K562 (cell line): ENCODE data around the gene FAM199X. TPM values are rescaled to one million over a fixed set of nuclear protein-coding genes. Genes with fewer than 3 reads are reported as not detected.

ENCODE experiments used
- DEAF1 ChIP-seq: fragments of 450-650 bp; formaldehyde crosslinking; IDR thresholded peaks from 2 replicates; pipeline ENCODE4 v1.4.0; 2020; ENCODE audit warnings: mild to moderate bottlenecking, moderate library complexity
- GTF2B ChIP-seq: IDR thresholded peaks from 2 replicates; pipeline ENCODE4 v1.6.1; 2011; ENCODE audit not compliant: insufficient read length; ENCODE audit errors: extremely low read depth
- PATZ1 ChIP-seq: fragments of 250-450 bp; sonication (Bioruptor Pico); IDR thresholded peaks from 2 replicates; pipeline ENCODE4 v1.5.0; 2020; ENCODE audit warnings: mild to moderate bottlenecking, borderline replicate concordance
- RFX5 ChIP-seq: IDR thresholded peaks from 2 replicates; pipeline ENCODE4 v1.6.1; 2011; ENCODE audit warnings: low read depth, mild to moderate bottlenecking, improper control_type of control experiment, low read length
- SAP30 ChIP-seq: fragments of 200-600 bp; sonication (generic); IDR thresholded peaks from 2 replicates; pipeline ENCODE4 v1.6.1; 2012; ENCODE audit warnings: borderline replicate concordance, low read depth, mild to moderate bottlenecking, moderate library complexity, low read length, control low read depth, inconsistent platforms; ENCODE audit not compliant: insufficient read depth, poor library complexity, severe bottlenecking
- ZBTB43 ChIP-seq: sonication (generic); formaldehyde crosslinking; IDR thresholded peaks from 2 replicates; pipeline ENCODE4 v1.8.0; 2023; ENCODE audit warnings: mild to moderate bottlenecking, missing genetic modification reagents
- ZFP36 ChIP-seq: fragments of 150-350 bp; IDR thresholded peaks from 2 replicates; pipeline ENCODE4 v1.6.1; 2018; ENCODE audit warnings: low read length, low read depth; ENCODE audit not compliant: partially characterized antibody
- ZNF175 ChIP-seq: fragments of 200-800 bp; sonication (Bioruptor generic); IDR thresholded peaks from 2 replicates; pipeline ENCODE4 v1.6.1; 2016; ENCODE audit warnings: low read depth, mild to moderate bottlenecking, missing genetic modification characterization, missing compliant biosample characterization
- ZNF407 ChIP-seq: fragments of 450-650 bp; IDR thresholded peaks from 2 replicates; pipeline ENCODE4 v1.6.1; 2016; ENCODE audit warnings: low read depth
- polyA plus RNA-seq, 8 experiments: library from polyadenylated mRNA; depleted of rRNA in 4 of 8; stranded (reverse) in 5 of 8; unstranded in 3 of 8; fragments of >200 nt; fragmentation: Nextera tagmentation in 2 of 8; fragmentation: Illumina TruSeq in 1 of 8; extraction: Ambion mirVana in 2 of 8; extraction: Trizol in 1 of 8; gene quantifications; 2 replicates each; pipeline versions ENCODE4 v1.2.1 to v1.2.3, GENCODE V29; 2011 to 2014; ENCODE audit warnings: inconsistent platforms in 1 of 8, missing spikeins in 1 of 8
- total RNA-seq, 7 experiments: library from RNA; depleted of rRNA in 6 of 7; stranded (reverse); fragments of >200 nt in 6 of 7; fragmentation: Illumina TruSeq in 2 of 7; extraction: Trizol in 2 of 7; gene quantifications; 2 replicates each; pipeline versions ENCODE4 v1.2.1 to v1.2.3, GENCODE V29; 2011 to 2021; ENCODE audit warnings: low replicate concordance in 1 of 7

The FAM199X gene
- total and polyA plus RNA-seq, 9 of the 15 experiments (the other 6 are each of a cell fraction or from before 2014, with no cell fraction given), result 4.6 to 22.2 (median 13.7) TPM

- TF ChIP-seq DEAF1, result no peak
- no peak for TF ChIP-seq RFX5
- no peak for TF ChIP-seq SAP30
- TF ChIP-seq ZNF175, result no peak
- TF ChIP-seq ZNF407, result no peak
- TF ChIP-seq ZFP36, result no peak
- TF ChIP-seq PATZ1 (CRISPR knock-in tag), result no peak
- no peak for TF ChIP-seq GTF2B
- TF ChIP-seq ZBTB43 (CRISPR knock-in tag), result no peak
These were observed 9.4 kb upstream of the FAM199X start, which contains the start of gene SLC25A53 (continued) for GRCh38 chrX:104156630-104157529.
